DMS 273 treated with DMSO at 0.1 percent for 48 hours (cell line): ENCODE measurements around the gene PLCB1.
"Not testable (repeated sequence)": the region's sequence is repeated elsewhere in the genome, so short reads cannot be mapped to it uniquely, and the experiment has no call there.

Source experiments
- DNase-seq: peaks from one replicate; lab custom pipeline; 2025; lab: John Stamatoyannopoulos, UW

The PLCB1 gene

GRCh38 chr20:8404912-8405635, 273.0 kb downstream of the PLCB1 start:
- DNase-seq: no peak

- DNase-seq: no peak
Observed at GRCh38 chr20:8406391-8406790, 274.3 kb downstream of the PLCB1 start.

- DNase-seq: no peak
Observed at GRCh38 chr20:8408587-8409307, 276.7 kb downstream of the PLCB1 start.

GRCh38 chr20:8413691-8414090, 281.6 kb downstream of the PLCB1 start:
- no peak for DNase-seq

GRCh38 chr20:8414586-8415274, 282.7 kb downstream of the PLCB1 start:
- DNase-seq: no peak

GRCh38 chr20:8421981-8422380, 289.9 kb downstream of the PLCB1 start:
- DNase-seq: peak; percentile 21

- DNase-seq: no peak
Observed at GRCh38 chr20:8423482-8423881, 291.4 kb downstream of the PLCB1 start.

GRCh38 chr20:8424010-8424409, 291.9 kb downstream of the PLCB1 start:
- no peak for DNase-seq

GRCh38 chr20:8425016-8425415, 292.9 kb downstream of the PLCB1 start:
- no peak for DNase-seq

- DNase-seq: no peak
Observed at GRCh38 chr20:8425802-8426201, 293.7 kb downstream of the PLCB1 start.

GRCh38 chr20:8427419-8428040, 295.5 kb downstream of the PLCB1 start:
- DNase-seq: no peak

- DNase-seq: no peak
Observed at GRCh38 chr20:8428988-8429387, 296.9 kb downstream of the PLCB1 start.

GRCh38 chr20:8431538-8432434, 299.7 kb downstream of the PLCB1 start:
- DNase-seq: peak; percentile 91

GRCh38 chr20:8432435-8433148, 300.5 kb downstream of the PLCB1 start:
- no peak for DNase-seq

- DNase-seq: no peak
Observed at GRCh38 chr20:8433291-8433690, 301.2 kb downstream of the PLCB1 start.

GRCh38 chr20:8434326-8434876, 302.3 kb downstream of the PLCB1 start:
- no peak for DNase-seq

- no peak for DNase-seq
Observed at GRCh38 chr20:8435285-8436035, 303.4 kb downstream of the PLCB1 start.

GRCh38 chr20:8436938-8437337, 304.9 kb downstream of the PLCB1 start:
- not testable (repeated sequence) for DNase-seq

- no peak for DNase-seq
Observed at GRCh38 chr20:8438748-8439147, 306.7 kb downstream of the PLCB1 start.
